Endodermal cell (in vitro differentiated cells): ENCODE results near the gene FAT1. TPM values are rescaled to one million over a fixed set of nuclear protein-coding genes. Genes with fewer than 3 reads are reported as not detected.

Experiments used
- DNase-seq: peaks from one replicate; pipeline ENCODE4 v3.0.0-alpha.2; 2017
- H3K27ac ChIP-seq: 2 replicates; pipeline ENCODE4 v1.5.1; 2013; ENCODE audit warnings: mild to moderate bottlenecking, low read depth, low read length, moderate library complexity
- H3K27me3 ChIP-seq: 2 replicates; pipeline ENCODE4 v1.6.1; 2013; ENCODE audit warnings: mild to moderate bottlenecking, low read length, moderate library complexity; ENCODE audit not compliant: insufficient read depth, control insufficient read depth, poor library complexity, severe bottlenecking
- H3K36me3 ChIP-seq: 2 replicates; pipeline ENCODE4 v1.7.0; 2013; ENCODE audit warnings: mild to moderate bottlenecking, low read length, moderate library complexity; ENCODE audit not compliant: control insufficient read depth, insufficient read depth
- H3K4me1 ChIP-seq: one replicate; pipeline ENCODE4 v1.7.0; 2013; ENCODE audit warnings: low read length; ENCODE audit not compliant: control insufficient read depth, insufficient read depth
- H3K4me3 ChIP-seq: 2 replicates; pipeline ENCODE4 v1.5.1; 2013; ENCODE audit warnings: mild to moderate bottlenecking, low read length, moderate library complexity
- H3K9ac ChIP-seq: 2 replicates; pipeline ENCODE4 v1.6.1; 2013; ENCODE audit warnings: mild to moderate bottlenecking, low read length, moderate library complexity; ENCODE audit not compliant: poor library complexity, severe bottlenecking; ENCODE audit errors: extremely low read depth
- H3K9me3 ChIP-seq: 2 replicates; pipeline ENCODE4 v1.6.1; 2013; ENCODE audit warnings: mild to moderate bottlenecking, low read length, moderate library complexity; ENCODE audit not compliant: control insufficient read depth
- H3K27ac Mint-ChIP-seq: 2 replicates; pipeline ENCODE4 v1.8.0; 2020; ENCODE audit warnings: mixed read lengths
- H3K27me3 Mint-ChIP-seq: 2 replicates; pipeline ENCODE4 v1.8.0; 2021; ENCODE audit warnings: mild to moderate bottlenecking, mixed read lengths; ENCODE audit not compliant: insufficient read depth
- H3K36me3 Mint-ChIP-seq: 2 replicates; pipeline ENCODE4 v1.8.0; 2020; ENCODE audit warnings: low read depth, mixed read lengths
- H3K4me1 Mint-ChIP-seq: 2 replicates; pipeline ENCODE4 v1.8.0; 2020; ENCODE audit warnings: mixed read lengths
- H3K4me3 Mint-ChIP-seq: 2 replicates; pipeline ENCODE4 v1.8.0; 2020; ENCODE audit warnings: mild to moderate bottlenecking, moderate library complexity, mixed read lengths
- H3K9me3 Mint-ChIP-seq: 2 replicates; pipeline ENCODE4 v1.8.0; 2020; ENCODE audit warnings: mild to moderate bottlenecking, mixed read lengths
- CTCF ChIP-seq: fragments of 200-600 bp; sonication (generic); conservative IDR thresholded peaks from 2 replicates; pipeline ENCODE4 v1.5.0; 2021; ENCODE audit warnings: antibody characterized with exemption, mild to moderate bottlenecking
- WGBS, 2 experiments: methylation state at CpG; one replicate each; pipeline versions ENCODE4 v1.1.5 to v1.1.7; 2013; ENCODE audit warnings: missing lambda C conversion rate in 2 of 2, mixed read lengths in 1 of 2; ENCODE audit not compliant: insufficient coverage in 1 of 2, insufficient read length in 1 of 2; 5-methylcytosine and 5-hydroxymethylcytosine counted together
- total RNA-seq, 2 donors: library from RNA; stranded (reverse); fragmentation: NEBNext Ultra II Directional in 1 of 2; extraction: Animal tissue kit (Norgen Biotek cat#: 25700) in 1 of 2; gene quantifications; 2 replicates in 1 of 2; 3 replicates in 1 of 2; pipeline ENCODE4 v1.2.1, GENCODE V29; 2021

FAT1 gene
- total RNA-seq, 2 donors from 2014 or later, result 66.6 to 77.8 TPM

- Histone ChIP-seq H3K9ac (no peak overlapping the region), H3K4me1 (no peaks in the 10 kb centered on the region), H3K9me3 (peaks cover 17% of the 10 kb centered on the region), H3K36me3 (peaks cover 25% of the 10 kb centered on the region), H3K27me3 (no peaks in the 10 kb centered on the region), H3K27ac (no peak overlapping the region), H3K4me3 (no peak overlapping the region)
- H3K4me3 Mint-ChIP-seq, result no peak overlapping the region
- WGBS, 2 experiments, result 92 to 98% methylated on average over 6 of the region's 6 CpGs
- peaks cover 18% of the 10 kb centered on the region for H3K9me3 Mint-ChIP-seq
- no peaks in the 10 kb centered on the region for H3K27me3 Mint-ChIP-seq
- DNase-seq, result no peak
- H3K36me3 Mint-ChIP-seq, result peaks cover 22% of the 10 kb centered on the region
- no peak overlapping the region for H3K27ac Mint-ChIP-seq
- H3K4me1 Mint-ChIP-seq, result no peaks in the 10 kb centered on the region
- no peak for TF ChIP-seq CTCF
Observed at GRCh38 chr4:186581421-186581820, 142.2 kb downstream of the FAT1 start.

GRCh38 chr4:186580669-186581068 is 143.0 kb downstream of the FAT1 start:
- no peaks in the 10 kb centered on the region for H3K4me1 Mint-ChIP-seq
- H3K9me3 ChIP-seq, result peaks cover 17% of the 10 kb centered on the region

GRCh38 chr4:186570193-186570996 is 153.3 kb downstream of the FAT1 start:
- no peaks in the 10 kb centered on the region for H3K27me3 Mint-ChIP-seq
- no peaks in the 10 kb centered on the region for H3K9me3 Mint-ChIP-seq
- no peaks in the 10 kb centered on the region for H3K36me3 Mint-ChIP-seq
- Histone ChIP-seq H3K9ac (no peak overlapping the region), H3K27ac (peak overlapping the region; percentile 87), H3K27me3 (no peaks in the 10 kb centered on the region), H3K9me3 (no peaks in the 10 kb centered on the region), H3K36me3 (no peaks in the 10 kb centered on the region), H3K4me1 (no peaks in the 10 kb centered on the region), H3K4me3 (no peak overlapping the region)
- H3K4me1 Mint-ChIP-seq, result no peaks in the 10 kb centered on the region
- TF ChIP-seq CTCF, result no peak
- no peak for DNase-seq
- no peak overlapping the region for H3K4me3 Mint-ChIP-seq
- 86 to 88% methylated on average over 12 to 23 of the region's 23 CpGs for WGBS, 2 experiments
- H3K27ac Mint-ChIP-seq, result no peak overlapping the region

More at GRCh38 chr4:186580669-186581068, 143.0 kb downstream of the FAT1 start:
- no peaks in the 10 kb centered on the region for H3K4me1 ChIP-seq
- H3K9ac ChIP-seq, result no peak overlapping the region
- WGBS, 2 experiments, result 97 to 100% methylated on average over 1 of the region's 1 CpG
- H3K4me3 Mint-ChIP-seq, result no peak overlapping the region
- no peaks in the 10 kb centered on the region for H3K27me3 Mint-ChIP-seq
- no peak overlapping the region for H3K4me3 ChIP-seq
- H3K36me3 Mint-ChIP-seq, result peaks cover 20% of the 10 kb centered on the region
- no peak for DNase-seq
- no peak for TF ChIP-seq CTCF
- H3K27ac ChIP-seq, result no peak overlapping the region
- peaks cover 18% of the 10 kb centered on the region for H3K36me3 ChIP-seq
- peaks cover 18% of the 10 kb centered on the region for H3K9me3 Mint-ChIP-seq
- no peak overlapping the region for H3K27ac Mint-ChIP-seq
- no peaks in the 10 kb centered on the region for H3K27me3 ChIP-seq
